CD4-positive, alpha-beta T cell treated with Interferon gamma for 1 hour (primary cell): ENCODE results near the gene SLC25A45.
"Not testable (repeated sequence)": the region's sequence is repeated elsewhere in the genome, so short reads cannot be mapped to it uniquely, and the experiment has no call there.

Experiments used
- DNase-seq: peaks from one replicate; pipeline ENCODE4 v3.0.0-alpha.2; 2020

Gene SLC25A45

GRCh38 chr11:65420979-65421793 lies 38.7 kb upstream of the SLC25A45 start:
- DNase-seq = peak; percentile 96

DNA sequence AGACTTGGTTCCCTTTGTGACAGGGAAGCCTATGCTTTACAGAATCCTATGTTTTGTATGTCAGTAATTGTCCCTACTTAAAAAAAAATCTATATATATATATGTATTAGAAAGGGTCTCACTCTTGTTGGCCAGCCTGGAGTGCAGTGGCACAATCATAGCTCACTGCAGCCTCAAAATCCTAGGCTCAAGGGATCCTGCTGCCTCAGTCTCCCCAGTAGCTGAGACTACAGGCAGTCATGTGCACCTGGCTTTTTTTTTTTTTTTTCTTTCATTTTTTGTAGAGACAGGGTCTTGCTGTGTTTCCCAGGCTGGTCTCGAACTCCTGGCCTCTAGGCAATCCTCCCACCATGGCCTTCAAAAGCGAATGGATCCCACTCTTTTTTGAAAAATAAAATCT lies 38.1 kb upstream of the SLC25A45 start:
- DNase-seq = no peak

GRCh38 chr11:65419772-65420481 lies 37.5 kb upstream of the SLC25A45 start:
- peak; percentile 84 for DNase-seq

DNA sequence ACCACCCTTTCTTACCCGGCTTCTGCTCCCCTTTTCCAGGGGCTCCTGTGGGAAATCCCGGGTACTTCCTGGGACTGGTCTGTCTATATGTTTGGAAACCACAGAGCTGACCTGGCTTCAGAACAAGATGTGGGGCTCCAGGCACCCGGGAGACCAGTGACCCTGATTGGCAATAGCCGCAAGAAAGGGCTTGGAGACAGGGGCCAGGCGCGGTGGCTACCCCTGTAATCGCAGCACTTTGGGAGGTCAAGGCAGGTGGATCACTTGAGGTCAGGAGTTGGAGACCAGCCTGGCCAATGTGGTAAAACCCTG lies 37.0 kb upstream of the SLC25A45 start:
- DNase-seq = no peak

DNA sequence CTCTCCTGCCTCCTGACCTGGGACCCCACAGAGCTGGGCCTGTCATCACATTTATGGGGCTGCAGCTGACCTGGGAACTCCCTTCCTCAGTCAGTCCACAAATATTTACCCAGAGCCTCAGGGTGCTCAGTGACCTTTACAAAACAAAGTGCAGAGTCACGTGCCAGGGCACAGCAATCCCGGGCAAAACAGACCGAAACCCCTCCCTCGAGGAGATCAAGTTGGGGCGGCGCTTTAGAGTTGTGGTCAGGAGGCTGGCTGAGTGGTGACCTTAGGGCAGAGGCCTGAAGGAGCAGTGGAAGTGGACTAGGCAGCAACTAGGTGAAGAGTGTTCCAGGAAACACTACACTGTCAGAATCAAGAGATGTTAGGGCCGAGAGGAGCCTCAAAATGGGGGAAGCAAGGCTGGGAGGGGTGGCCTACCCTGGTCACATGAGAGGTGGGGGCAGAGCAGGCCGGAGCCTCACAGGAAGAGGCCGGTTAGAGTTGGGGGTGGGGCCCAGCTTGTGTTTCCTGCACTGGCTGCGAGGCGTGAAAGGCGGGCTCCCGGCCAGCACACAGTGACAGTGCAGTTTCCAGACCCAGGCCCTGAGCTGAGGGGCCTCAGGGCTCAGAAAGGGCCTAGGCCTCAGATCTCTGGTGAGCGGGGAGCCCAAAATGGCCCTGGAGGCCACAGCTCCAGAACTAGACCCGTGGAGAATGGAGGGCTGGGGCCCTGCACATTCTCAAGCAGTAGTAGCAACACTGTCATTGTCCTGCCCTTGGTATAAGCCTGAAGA lies 36.4 kb upstream of the SLC25A45 start:
- DNase-seq = peak; percentile 93

- no peak for DNase-seq
These were observed 35.9 kb upstream of the SLC25A45 start for GRCh38 chr11:65418431-65418680.

DNA sequence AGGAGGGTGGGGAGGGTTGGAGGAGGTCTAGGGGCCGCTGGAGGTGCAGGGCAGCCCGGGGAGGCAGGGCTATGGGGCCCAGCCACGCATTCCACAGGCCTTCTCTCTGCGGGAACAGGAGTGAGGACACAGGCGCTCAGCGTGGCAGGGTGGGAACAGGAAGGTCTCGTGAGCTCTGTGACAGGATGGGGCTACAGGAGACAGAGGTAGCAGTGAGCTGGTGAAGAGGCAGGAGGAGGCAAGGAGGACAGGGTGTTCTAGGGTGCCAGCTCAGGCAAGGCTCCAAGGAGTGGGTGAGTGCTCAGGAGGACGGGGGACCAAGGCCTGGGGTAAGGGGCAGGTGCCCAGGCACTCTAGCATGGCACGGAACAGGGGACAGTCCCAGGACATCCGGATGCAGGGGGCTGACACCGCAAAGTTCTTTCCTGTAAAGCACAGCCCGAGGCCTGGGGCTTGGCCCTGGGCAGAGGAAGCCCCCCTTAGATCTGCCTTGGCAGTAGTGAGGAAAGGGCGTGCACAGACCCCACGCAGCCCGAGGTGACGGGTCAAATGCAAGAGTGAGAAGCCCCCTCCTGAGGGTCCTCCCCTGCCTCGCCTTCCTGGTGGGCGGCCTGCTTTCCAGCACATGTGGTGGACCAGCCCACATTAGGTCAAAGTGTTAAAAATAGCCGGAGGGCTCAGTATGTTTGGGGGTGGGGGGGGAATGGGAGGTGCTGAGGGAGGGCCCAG lies 35.4 kb upstream of the SLC25A45 start:
- peak; percentile 62 for DNase-seq

DNA sequence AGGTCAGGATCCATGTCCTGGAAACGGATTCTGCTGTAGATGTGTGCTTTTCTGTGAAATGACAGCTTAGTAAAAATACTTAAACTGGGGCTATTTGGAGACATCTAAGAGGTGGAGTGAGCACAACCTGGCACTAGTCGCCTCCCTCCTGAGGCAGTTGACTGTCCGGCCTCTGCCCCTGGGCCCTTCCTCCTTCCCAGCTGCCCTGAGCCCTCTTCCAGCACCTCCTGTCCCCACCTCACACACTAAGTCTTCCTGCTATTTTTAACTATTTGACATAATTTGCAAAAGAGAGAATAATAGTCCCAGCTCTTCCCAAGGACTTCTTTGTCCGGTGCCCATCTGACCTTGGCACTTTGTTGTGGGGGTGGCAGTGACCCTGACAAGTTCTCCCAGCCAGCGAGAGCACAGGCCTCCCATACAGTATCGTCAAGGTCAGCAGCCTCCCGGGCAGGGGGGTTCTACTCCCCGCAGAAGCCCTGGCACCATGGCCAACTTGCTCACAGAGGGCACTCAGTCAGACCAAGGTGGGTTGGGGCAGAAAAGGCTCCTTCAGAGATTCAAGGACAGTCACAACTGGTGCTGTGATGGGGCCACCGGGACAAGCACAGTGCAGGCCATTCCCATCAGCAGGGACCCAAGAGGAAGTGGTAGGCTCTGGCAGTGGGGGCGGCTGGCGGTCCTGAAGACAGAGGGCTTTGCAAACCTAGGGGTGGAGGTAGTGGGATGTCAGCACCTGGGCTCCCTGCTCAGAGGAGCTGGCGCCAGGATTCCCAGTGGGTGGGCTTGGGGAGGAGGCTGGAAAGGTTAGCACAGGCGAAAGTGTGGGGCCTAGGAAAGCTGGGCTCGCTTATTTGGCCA lies 34.6 kb upstream of the SLC25A45 start:
- DNase-seq = peak; percentile 44

GRCh38 chr11:65416341-65416824 lies 33.9 kb upstream of the SLC25A45 start:
- DNase-seq = peak; percentile 90

- no peak for DNase-seq
These were observed 33.3 kb upstream of the SLC25A45 start for GRCh38 chr11:65415499-65416340.

- DNase-seq = no peak
These were observed 32.5 kb upstream of the SLC25A45 start for GRCh38 chr11:65414776-65415498.

DNA sequence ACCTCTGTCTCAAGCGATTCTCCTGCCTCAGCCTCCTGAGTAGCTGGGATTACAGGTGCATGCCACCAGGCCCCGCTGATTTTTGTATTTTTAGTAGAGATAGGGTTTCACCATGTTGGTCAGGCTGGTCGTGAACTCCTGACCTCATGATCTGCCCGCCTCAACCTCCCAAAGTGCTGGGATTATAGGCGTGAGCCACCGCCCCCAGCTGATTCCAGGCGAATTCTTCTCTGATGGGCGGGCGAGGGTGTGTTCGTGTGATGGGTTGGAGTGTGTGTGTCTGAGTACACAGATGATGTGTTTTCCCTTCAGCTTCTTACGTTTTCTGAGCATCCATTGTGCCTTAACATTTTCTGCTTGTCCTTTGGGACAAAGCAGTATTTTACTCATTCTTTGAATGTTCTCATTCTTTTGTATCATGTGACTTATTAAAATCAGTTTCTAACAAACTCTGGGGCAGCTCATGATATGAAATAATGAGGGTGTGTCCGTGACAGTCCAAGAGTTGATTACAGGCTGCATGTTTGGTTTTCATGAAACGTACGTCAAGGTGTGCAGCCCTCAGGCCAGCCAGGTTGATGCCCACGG lies 30.7 kb upstream of the SLC25A45 start:
- not testable (repeated sequence) for DNase-seq

GRCh38 chr11:65412271-65413076 lies 30.0 kb upstream of the SLC25A45 start:
- DNase-seq = no peak

DNA sequence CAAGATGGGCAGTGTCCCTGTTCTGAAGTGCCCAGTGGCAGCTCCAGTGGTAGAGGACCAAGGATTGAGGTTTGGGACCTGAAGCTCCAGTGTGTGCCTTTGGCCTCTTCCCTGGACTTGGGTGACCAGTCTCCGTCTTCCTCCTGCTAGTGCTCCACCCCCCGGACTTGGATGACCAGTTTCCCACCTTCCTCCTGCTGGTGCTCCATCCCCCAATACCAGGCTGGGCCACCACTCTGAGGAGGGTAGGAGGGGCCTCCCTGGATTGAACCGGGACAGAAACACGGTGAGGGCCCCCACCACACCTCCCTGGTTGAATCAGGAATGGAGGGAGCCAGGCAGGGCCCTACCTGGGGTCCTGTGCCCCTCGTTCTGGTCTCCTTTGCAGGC lies 29.2 kb upstream of the SLC25A45 start:
- DNase-seq = no peak

GRCh38 chr11:65410936-65411680 lies 28.7 kb upstream of the SLC25A45 start:
- no peak for DNase-seq

DNA sequence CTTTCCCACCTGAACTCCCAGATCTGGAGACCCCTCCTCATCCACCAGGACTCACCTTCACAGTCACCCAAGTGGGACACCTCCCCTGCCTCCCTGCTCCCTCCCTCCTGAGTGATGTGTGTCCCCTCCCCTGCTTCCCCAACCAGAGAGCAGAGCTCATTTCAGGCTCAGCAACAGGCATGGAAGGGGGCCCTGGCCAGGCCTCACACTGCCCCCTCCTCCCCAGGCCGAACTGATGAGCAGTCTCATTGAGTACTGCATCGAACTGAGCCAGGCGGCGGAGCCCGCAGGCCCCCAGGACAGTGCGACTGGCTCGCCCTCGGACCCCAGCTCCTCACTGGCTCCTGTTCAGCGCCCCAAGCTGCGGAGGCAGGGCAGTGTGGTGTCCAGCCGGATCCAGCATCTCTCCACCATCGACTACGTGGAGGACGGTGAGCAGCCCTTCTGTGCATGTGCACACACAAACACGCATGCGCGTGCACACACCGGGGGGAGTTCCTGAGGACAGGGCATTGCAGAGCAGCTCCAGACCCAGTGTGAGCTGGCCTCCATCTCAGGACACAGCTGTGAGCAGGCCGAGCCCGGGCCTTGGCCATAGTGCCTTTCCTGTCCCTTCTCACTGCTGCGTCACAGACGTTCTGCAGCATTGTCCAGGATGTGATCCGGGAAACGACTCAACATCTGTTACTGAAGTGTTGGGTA lies 22.3 kb upstream of the SLC25A45 start:
- no peak for DNase-seq

DNA sequence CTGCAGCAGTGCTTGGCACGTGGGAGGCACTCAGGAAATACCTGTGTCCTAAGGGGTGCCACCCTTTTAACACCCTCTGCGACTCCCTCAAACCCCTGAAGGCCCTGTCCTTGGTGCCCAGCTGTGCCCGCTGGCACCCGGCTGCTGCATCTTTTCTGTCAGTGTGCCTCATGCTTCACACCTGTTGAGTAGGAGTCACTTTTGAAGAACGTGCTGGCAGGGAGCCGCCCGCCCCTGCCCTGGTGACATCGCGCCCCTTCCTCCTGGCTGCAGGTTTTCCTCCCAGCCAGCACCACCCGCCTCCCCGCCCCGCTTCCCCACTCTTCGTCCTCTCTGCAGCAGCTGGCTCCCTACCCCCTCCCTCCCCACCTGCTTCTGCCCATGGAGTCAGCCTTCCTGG lies 21.8 kb upstream of the SLC25A45 start:
- no peak for DNase-seq

DNA sequence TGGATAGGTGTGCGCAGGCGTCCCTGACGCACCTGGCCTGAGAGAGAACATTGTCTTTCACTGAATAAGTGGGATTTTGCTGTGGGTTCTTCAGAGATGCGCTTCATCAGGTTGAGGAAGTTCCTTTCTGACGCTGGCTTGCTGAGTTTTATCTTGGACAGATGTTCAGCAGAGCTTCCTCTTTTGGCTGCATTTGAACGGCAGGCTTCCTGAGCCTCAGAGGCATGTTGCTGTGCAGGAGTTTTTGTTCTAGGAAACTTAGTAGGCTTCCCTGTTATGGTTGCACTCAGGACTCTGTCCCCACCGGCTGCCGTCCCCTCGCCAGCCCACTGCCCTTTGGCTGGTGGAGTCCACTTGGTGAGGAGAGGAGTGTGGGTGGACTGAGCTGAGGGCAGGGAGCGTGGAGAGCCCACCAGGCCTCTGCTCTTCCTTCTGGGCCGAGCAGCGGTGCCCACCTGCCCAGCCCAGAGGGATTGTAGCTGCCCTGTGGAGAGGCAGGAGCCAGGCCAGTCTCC lies 21.2 kb upstream of the SLC25A45 start:
- peak; percentile 52 for DNase-seq
